Endothelial cell (in vitro differentiated cells): Measurements from ENCODE around the gene ITPR3. TPM values are rescaled to one million over a fixed set of nuclear protein-coding genes. Genes with fewer than 3 reads are reported as not detected.
A peak's percentile ranks its signal among the peaks of the same experiment; 100 is the strongest.

Experiments
- DNase-seq: peaks from one replicate; pipeline ENCODE4 v3.0.0; 2021; ENCODE audit warnings: low spot score
- H3K27ac Mint-ChIP-seq: one replicate; pipeline ENCODE4 v1.8.0; 2021; ENCODE audit warnings: mixed read lengths, inconsistent platforms; ENCODE audit not compliant: unreplicated experiment
- H3K27me3 Mint-ChIP-seq: one replicate; pipeline ENCODE4 v1.8.0; 2021; ENCODE audit warnings: mild to moderate bottlenecking, moderate library complexity, mixed read lengths, inconsistent platforms; ENCODE audit not compliant: unreplicated experiment
- H3K36me3 Mint-ChIP-seq: one replicate; pipeline ENCODE4 v1.8.0; 2021; ENCODE audit warnings: mild to moderate bottlenecking, low read depth, mixed read lengths, inconsistent platforms; ENCODE audit not compliant: unreplicated experiment
- H3K4me1 Mint-ChIP-seq: one replicate; pipeline ENCODE4 v1.8.0; 2021; ENCODE audit warnings: mild to moderate bottlenecking, mixed read lengths, inconsistent platforms; ENCODE audit not compliant: unreplicated experiment
- H3K4me3 Mint-ChIP-seq: one replicate; pipeline ENCODE4 v1.8.0; 2021; ENCODE audit warnings: mild to moderate bottlenecking, mixed read lengths, inconsistent platforms; ENCODE audit not compliant: unreplicated experiment
- H3K9me3 Mint-ChIP-seq: one replicate; pipeline ENCODE4 v1.8.0; 2021; ENCODE audit warnings: mixed read lengths, inconsistent platforms; ENCODE audit not compliant: unreplicated experiment
- microRNA-seq: library from miRNA; unstranded; fragments of <30 nt; microRNA quantifications from one replicate; pipeline ENCODE4, GENCODE V29; 2020; ENCODE audit not compliant: unreplicated experiment
- total RNA-seq: library from RNA; stranded (reverse); fragmentation: NEBNext Ultra II Directional; extraction: Animal tissue kit (Norgen Biotek cat#: 25700); gene quantifications from one replicate; pipeline ENCODE4 v1.2.1, GENCODE V29; 2021; ENCODE audit not compliant: unreplicated experiment
- TF ChIP-seq, protein P1 (sequence below): fragments of 200-600 bp; sonication (generic); IDR thresholded peaks from one replicate; pipeline ENCODE4 v1.5.0; 2021; ENCODE audit warnings: antibody characterized with exemption; ENCODE audit not compliant: unreplicated experiment

The ITPR3 gene
- total RNA-seq, 1 donor from 2014 or later = 124 TPM

DNA sequence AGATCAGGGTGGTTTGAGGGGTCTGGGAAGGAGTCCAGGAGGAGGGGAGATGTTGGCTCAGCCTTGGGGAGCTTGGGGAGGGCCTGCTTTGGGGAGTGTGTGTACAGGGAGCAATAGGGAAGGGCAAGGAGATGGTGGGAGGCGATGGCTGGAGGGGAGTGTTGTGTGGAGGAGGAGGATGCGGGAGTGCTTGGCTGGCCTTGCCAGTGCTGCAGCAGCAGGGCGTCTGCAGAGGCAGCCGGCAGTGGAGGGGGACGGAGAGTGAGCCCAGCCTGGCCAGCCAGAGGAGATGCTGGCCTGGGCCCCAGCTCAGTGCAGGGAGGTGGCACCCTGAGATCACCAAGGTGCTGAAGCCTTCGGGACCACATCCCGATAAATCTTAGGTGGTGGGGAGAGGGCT, 121.7 kb downstream of the ITPR3 start:
- Mint-ChIP-seq H3K4me1 (peaks cover 9% of the 10 kb centered on the region), H3K4me3 (no peak overlapping the region), H3K27ac (no peak overlapping the region), H3K9me3 (no peaks in the 10 kb centered on the region), H3K27me3 (peaks cover 6% of the 10 kb centered on the region), H3K36me3 (no peaks in the 10 kb centered on the region)
- DNase-seq = no peak
- TF ChIP-seq, protein P1, sequence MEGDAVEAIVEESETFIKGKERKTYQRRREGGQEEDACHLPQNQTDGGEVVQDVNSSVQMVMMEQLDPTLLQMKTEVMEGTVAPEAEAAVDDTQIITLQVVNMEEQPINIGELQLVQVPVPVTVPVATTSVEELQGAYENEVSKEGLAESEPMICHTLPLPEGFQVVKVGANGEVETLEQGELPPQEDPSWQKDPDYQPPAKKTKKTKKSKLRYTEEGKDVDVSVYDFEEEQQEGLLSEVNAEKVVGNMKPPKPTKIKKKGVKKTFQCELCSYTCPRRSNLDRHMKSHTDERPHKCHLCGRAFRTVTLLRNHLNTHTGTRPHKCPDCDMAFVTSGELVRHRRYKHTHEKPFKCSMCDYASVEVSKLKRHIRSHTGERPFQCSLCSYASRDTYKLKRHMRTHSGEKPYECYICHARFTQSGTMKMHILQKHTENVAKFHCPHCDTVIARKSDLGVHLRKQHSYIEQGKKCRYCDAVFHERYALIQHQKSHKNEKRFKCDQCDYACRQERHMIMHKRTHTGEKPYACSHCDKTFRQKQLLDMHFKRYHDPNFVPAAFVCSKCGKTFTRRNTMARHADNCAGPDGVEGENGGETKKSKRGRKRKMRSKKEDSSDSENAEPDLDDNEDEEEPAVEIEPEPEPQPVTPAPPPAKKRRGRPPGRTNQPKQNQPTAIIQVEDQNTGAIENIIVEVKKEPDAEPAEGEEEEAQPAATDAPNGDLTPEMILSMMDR = no peak

DNA sequence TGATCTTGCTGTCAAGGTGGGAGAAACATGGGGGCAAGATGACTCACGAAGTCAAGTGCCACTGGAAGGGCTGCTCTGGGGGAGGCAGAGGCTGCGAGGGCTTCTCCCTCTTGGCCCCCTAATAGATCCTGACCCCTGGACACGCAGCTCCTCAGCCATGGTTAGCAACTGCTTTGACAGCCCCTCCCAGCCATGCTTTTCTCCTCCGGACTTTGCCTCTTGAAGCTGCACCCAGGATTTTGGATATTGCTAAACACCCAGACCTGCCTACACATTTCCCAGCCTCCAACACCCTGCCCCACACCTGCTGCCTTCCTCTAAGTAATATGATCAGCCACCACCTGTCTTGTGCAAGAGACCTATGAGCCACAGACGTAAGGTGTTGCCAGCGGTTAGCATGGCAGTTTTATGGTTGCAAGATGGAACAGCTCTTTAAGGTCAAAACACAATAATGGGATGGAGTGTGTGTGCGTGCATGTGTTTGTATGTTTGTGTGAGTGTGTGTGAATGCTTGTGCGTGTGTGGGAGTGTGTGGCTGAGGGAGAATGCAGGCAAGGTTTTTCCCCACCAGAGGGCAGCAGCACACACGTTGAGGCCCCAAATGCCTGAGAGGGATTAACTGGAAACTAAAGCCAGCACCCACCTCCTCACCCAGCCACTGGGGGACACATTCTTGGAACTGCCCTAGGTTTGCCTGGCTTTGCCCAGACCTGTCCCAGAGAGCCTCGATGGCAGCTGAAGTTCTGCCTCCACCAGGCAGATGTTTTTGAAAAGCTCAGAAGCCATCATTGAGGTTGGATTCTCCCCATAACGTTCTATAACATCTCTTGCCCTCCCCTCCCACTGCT, 123.1 kb downstream of the ITPR3 start:
- H3K4me3 Mint-ChIP-seq = no peak overlapping the region
- peaks cover 9% of the 10 kb centered on the region for H3K4me1 Mint-ChIP-seq
- no peak overlapping the region for H3K27ac Mint-ChIP-seq
- no peaks in the 10 kb centered on the region for H3K9me3 Mint-ChIP-seq
- DNase-seq = peak; percentile 80
- no peaks in the 10 kb centered on the region for H3K36me3 Mint-ChIP-seq
- TF ChIP-seq, protein P1 = peak; percentile 67
- peaks cover 6% of the 10 kb centered on the region for H3K27me3 Mint-ChIP-seq

DNA sequence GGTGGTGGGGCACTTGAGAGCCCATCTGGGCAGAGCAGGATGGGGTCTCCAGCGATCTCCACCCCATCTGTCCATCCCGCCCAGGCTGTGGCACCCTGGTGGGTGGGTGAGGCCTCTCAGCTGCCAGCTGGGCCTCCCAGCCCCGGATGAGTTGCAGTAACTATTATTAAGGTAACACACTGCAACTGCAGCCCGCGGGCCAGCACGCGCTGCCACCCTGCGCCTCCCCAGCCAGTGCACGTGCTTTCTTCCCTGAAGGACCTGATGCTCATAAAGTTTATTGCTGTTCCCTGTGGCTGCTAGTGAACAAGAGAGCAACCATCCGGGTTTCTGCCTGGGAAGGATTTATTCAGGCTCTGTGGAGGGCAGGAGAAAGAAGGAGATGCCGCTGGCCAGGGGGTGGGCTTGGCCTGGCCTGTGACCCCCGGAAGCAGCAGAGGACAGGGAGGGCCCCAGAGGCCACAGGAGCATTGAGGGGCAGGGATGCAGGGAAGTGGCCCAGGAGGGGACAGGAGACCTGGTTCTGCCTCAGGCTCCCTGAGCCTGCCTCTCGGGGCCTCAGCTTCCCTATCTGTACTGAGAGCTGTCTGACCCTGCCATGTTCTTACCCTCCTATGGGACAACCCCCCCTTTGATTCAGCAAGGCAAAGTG, 123.9 kb downstream of the ITPR3 start:
- no peak overlapping the region for H3K4me3 Mint-ChIP-seq
- no peak overlapping the region for H3K27ac Mint-ChIP-seq
- H3K27me3 Mint-ChIP-seq = peaks cover 10% of the 10 kb centered on the region
- no peak for DNase-seq
- H3K36me3 Mint-ChIP-seq = no peaks in the 10 kb centered on the region
- H3K4me1 Mint-ChIP-seq = peaks cover 9% of the 10 kb centered on the region
- TF ChIP-seq, protein P1 = no peak
- no peaks in the 10 kb centered on the region for H3K9me3 Mint-ChIP-seq

DNA sequence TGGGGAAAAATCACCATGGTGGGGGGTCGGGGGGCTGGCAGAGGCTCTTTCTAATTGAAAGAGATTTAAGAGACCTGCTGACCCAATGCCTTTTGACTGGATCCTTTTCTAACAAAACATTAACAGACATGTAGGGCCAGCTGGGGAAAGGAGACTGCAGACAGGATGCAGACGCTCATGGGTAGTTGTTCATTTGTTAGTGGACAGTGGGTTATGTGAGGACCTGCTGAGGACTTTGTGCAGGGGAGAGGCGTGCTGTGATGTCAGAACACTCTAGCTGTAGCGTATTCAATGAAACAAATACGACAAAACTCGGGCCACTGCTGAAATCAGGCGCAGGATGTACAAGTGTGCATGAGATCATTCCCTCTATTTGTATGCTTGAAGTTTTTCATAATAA, 124.4 kb downstream of the ITPR3 start:
- DNase-seq = no peak
- no peaks in the 10 kb centered on the region for H3K9me3 Mint-ChIP-seq
- no peaks in the 10 kb centered on the region for H3K36me3 Mint-ChIP-seq
- TF ChIP-seq, protein P1 = no peak
- H3K4me3 Mint-ChIP-seq = no peak overlapping the region
- H3K4me1 Mint-ChIP-seq = peaks cover 9% of the 10 kb centered on the region
- peaks cover 14% of the 10 kb centered on the region for H3K27me3 Mint-ChIP-seq
- no peak overlapping the region for H3K27ac Mint-ChIP-seq

Small RNAs within 50 kb of the gene (microRNA-seq; reads per million reads assigned to microRNA genes)
- 43.3 reads per million, percentile 75 among the genes with 10 or more reads in this experiment for gene MIR3934

Other genes starting within 250 kb of the ITPR3 start
- gene KIFC1, start 229.5 kb upstream of the ITPR3 start, total RNA-seq = 19.0 TPM
- gene PHF1, start 210.3 kb upstream of the ITPR3 start, total RNA-seq = 60.0 TPM
- gene CUTA, start 203.2 kb upstream of the ITPR3 start, total RNA-seq = 163 TPM
- gene SYNGAP1, start 201.3 kb upstream of the ITPR3 start, total RNA-seq = 48.6 TPM
- 18.7 TPM for gene ZBTB9, start 166.7 kb upstream of the ITPR3 start, total RNA-seq
- gene BAK1, start 41.0 kb upstream of the ITPR3 start, total RNA-seq = 51.4 TPM
- gene UQCC2, start 90.4 kb downstream of the ITPR3 start, total RNA-seq = 54.9 TPM
- not detected for gene IP6K3, start 125.6 kb downstream of the ITPR3 start, total RNA-seq
- gene LEMD2, start 167.8 kb downstream of the ITPR3 start, total RNA-seq = 105 TPM
- gene MLN, start 182.7 kb downstream of the ITPR3 start, total RNA-seq = not detected